ENCODE data around the gene DNAJC13. TPM values are rescaled to one million over a fixed set of nuclear protein-coding genes. Genes with fewer than 3 reads are reported as not detected.
"Not testable (repeated sequence)": the region's sequence is repeated elsewhere in the genome, so short reads cannot be mapped to it uniquely, and the experiment has no call there.

The DNAJC13 gene
- total RNA-seq, 2 donors from 2014 or later, result 17.6 to 22.9 TPM

DNA sequence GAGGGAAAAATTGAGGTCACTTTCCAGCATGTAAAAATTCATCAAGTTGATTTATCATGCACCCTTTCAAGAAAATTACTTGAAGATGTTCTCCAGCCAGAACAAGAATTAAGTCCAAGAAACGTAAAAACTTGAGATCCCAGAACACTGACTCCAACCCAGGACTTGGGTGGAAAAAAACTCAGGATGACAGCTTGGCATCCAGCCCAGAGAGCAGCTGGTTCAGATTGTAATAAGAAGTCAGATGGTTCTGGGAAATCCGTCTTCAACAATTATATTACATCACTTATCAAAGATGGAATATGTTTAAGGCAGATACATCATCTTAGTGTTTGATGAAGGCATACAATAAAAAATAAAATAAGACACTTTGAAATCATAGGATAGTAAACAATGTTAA lies 23.0 kb upstream of the DNAJC13 start:
- H3K9me3 ChIP-seq, result no peaks in the 10 kb centered on the region
- no peaks in the 10 kb centered on the region for H3K27me3 ChIP-seq
- H3K27ac ChIP-seq, result no peak overlapping the region
- TF ChIP-seq, protein P1, sequence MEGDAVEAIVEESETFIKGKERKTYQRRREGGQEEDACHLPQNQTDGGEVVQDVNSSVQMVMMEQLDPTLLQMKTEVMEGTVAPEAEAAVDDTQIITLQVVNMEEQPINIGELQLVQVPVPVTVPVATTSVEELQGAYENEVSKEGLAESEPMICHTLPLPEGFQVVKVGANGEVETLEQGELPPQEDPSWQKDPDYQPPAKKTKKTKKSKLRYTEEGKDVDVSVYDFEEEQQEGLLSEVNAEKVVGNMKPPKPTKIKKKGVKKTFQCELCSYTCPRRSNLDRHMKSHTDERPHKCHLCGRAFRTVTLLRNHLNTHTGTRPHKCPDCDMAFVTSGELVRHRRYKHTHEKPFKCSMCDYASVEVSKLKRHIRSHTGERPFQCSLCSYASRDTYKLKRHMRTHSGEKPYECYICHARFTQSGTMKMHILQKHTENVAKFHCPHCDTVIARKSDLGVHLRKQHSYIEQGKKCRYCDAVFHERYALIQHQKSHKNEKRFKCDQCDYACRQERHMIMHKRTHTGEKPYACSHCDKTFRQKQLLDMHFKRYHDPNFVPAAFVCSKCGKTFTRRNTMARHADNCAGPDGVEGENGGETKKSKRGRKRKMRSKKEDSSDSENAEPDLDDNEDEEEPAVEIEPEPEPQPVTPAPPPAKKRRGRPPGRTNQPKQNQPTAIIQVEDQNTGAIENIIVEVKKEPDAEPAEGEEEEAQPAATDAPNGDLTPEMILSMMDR (IDR thresholded peaks at IDR 0.05), result no peak
- no peaks in the 10 kb centered on the region for H3K4me1 ChIP-seq
- no peak overlapping the region for H3K4me3 ChIP-seq
- H3K36me3 ChIP-seq, result no peaks in the 10 kb centered on the region
- no peak for DNase-seq (ENCODE audit: low spot score)

DNA sequence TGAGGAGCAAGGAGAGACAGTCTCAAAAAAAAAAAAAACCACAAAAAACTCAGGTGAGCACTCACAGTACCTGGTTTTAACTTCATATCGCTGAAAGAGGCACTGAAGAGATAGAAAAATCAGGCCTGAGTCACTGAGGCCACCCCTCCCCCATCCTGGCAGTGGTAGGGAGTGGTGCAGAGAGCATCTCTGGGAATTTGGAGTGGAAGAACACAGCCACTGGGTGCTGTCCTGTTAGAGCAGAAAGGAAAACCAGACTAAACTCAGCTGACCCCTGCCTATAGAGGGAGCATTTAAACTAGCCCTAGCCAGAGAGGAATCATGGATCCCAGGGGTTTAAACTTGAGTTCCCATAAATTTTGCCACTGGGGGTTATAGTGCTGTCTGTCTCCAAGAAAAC lies 22.2 kb upstream of the DNAJC13 start:
- no peak overlapping the region for H3K4me3 ChIP-seq
- TF ChIP-seq, protein P1 (IDR thresholded peaks at IDR 0.05), result no peak
- H3K36me3 ChIP-seq, result no peaks in the 10 kb centered on the region
- no peak for DNase-seq (ENCODE audit: low spot score)
- no peaks in the 10 kb centered on the region for H3K9me3 ChIP-seq
- no peaks in the 10 kb centered on the region for H3K4me1 ChIP-seq
- H3K27ac ChIP-seq, result no peak overlapping the region
- H3K27me3 ChIP-seq, result no peaks in the 10 kb centered on the region

DNA sequence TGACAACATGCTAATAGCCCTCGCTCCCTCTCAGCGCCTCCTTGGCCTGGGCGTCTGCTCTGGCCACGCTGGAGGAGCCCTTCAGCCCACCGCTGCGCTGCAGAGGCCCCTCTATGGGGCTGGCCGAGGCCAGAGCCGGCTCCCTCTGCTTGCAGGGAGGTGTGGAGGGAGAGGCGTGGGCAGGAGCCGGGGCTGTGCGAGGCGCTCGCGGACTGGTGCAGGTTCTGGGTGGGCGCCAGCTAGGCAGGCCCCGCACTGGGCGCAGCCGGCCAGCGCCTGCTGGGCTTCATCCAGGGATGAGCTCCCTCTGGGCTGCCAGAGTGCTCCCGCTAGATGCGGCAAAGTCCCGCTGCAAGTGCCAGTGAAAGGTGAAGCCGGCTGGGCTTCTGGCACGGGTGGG lies 21.0 kb upstream of the DNAJC13 start:
- Histone ChIP-seq H3K9me3 (no peaks in the 10 kb centered on the region), H3K27ac (no peak overlapping the region), H3K4me1 (no peaks in the 10 kb centered on the region), H3K36me3 (no peaks in the 10 kb centered on the region), H3K4me3 (no peak overlapping the region), H3K27me3 (no peaks in the 10 kb centered on the region)
- TF ChIP-seq, protein P1 (IDR thresholded peaks at IDR 0.05), result no peak
- no peak for DNase-seq (ENCODE audit: low spot score)

DNA sequence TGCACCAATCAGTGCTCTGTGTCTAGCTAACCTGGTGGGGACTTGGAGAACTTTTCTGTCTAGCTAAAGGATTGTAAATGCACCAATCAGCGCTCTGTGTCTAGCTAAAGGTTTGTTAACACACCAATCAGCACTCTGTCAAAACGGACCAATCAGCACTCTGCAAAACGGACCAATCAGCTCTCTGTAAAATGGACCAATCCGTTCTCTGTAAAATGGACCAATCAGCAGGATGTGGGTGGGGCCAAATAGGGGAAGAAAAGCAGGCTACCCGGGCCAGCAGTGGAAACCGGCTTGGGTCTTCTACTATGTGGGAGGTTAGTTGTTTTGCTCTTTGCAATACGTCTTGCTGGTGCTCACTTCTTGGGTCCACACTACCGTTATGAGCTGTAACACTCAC lies 20.5 kb upstream of the DNAJC13 start:
- H3K9me3 ChIP-seq; H3K4me1 ChIP-seq; DNase-seq (ENCODE audit: low spot score); H3K27ac ChIP-seq; H3K4me3 ChIP-seq; H3K27me3 ChIP-seq; H3K36me3 ChIP-seq: not testable (repeated sequence)

DNA sequence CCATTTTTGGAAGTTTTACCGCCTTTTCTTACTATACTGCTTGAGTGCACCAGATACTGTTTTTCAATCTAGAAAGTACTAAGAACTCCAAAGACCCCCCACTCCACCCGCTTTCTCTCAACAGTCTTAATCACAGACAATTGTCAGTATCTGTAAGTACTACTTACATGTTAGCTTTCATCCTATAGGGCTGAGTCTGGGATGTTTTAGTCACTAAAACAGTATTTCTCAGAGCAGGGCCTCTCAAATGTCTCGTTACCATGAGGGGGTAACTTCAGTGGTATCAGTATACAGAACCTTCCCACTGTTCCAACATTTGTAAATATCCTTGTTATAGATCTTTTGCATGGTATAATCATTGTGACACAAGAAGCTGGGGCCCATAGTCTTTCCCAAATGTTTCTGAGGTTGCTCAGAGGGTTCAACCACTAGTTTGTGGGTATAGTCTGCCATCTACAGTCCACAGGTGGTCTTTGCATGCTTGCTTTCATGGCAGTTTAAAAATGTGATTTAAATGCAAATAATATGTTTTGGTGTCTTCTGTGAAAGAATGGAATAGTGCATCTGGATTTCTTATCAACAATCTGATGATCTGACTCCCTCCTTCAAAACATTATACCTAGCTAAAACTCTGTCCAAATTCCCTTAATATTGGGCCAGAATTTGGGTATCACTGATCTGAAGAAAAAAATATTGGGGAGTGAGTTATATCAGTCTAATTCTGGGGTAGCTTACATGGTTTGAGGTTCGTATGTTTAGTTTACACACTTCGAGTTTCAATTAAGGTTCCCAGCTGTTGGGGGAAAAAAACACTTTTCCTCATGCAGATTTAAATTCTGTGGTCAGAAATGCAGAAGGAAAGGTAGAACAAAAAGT lies 18.0 kb upstream of the DNAJC13 start:
- Histone ChIP-seq H3K4me3 (no peak overlapping the region), H3K36me3 (no peaks in the 10 kb centered on the region), H3K27me3 (no peaks in the 10 kb centered on the region), H3K27ac (no peak overlapping the region), H3K9me3 (no peaks in the 10 kb centered on the region), H3K4me1 (no peaks in the 10 kb centered on the region)
- TF ChIP-seq, protein P1 (IDR thresholded peaks at IDR 0.05), result peak in 1 of 2 donors; percentile 78
- no peak for DNase-seq (ENCODE audit: low spot score)

DNA sequence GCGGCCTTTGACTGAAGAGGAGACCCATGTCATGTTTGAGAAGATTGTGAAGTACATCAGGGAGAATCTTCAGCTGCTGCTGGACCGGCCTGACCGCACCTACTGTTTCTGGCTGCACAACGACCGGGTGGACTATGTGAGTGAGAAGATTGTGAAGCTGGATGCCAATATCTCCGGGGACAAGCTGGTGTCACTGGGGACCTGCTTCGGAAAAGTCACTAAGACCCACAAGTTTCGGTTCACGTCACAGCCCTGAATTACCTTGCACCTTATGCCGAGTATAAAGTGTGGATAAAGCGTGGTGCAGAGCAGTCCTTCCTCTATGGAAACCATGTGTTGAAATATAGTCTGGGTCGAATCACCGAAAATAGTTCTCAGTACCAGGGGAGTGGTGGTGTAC lies 16.0 kb upstream of the DNAJC13 start:
- Histone ChIP-seq H3K4me3 (no peak overlapping the region), H3K36me3 (no peaks in the 10 kb centered on the region), H3K4me1 (peaks cover 0 to 8% of the 10 kb centered on the region in 2 donors), H3K9me3 (no peaks in the 10 kb centered on the region), H3K27me3 (no peaks in the 10 kb centered on the region), H3K27ac (no peak overlapping the region)
- TF ChIP-seq, protein P1 (IDR thresholded peaks at IDR 0.05), result no peak
- no peak for DNase-seq (ENCODE audit: low spot score)
